HEK293 (cell line): ENCODE results near the gene MLNR.
A peak's percentile ranks its signal among the peaks of the same experiment; 100 is the strongest.

Experiments used
- CTCF ChIA-PET: fragments of 350-600 bp; formaldehyde crosslinking; extraction: SDS; loops from one replicate; lab custom pipeline; 2021; ENCODE audit warnings: antibody characterized with exemption; lab: Yijun Ruan, JAX
- POLR2A ChIA-PET: fragments of 300-600 bp; formaldehyde crosslinking; extraction: SDS; loops from one replicate; lab custom pipeline; 2020; ENCODE audit warnings: antibody characterized with exemption, inconsistent platforms; lab: Yijun Ruan, JAX
- H3K27ac ChIP-seq: fragments of 200-500 bp; sonication (Bioruptor generic); 2 replicates; pipeline ENCODE4 v1.5.1; 2014; ENCODE audit warnings: low read depth, low read length, control low read depth, inconsistent platforms; ENCODE audit errors: extremely low read depth
- H3K36me3 ChIP-seq, 2 experiments: fragments of 200-500 bp in 1 of 2; sonication (Bioruptor generic) in 1 of 2; 1 replicate in 1 of 2; 2 replicates in 1 of 2; pipeline ENCODE4 v1.5.1; 2014 to 2017; ENCODE audit warnings: inconsistent platforms in 2 of 2, low read length in 2 of 2; ENCODE audit not compliant: control insufficient read depth in 2 of 2, insufficient read depth in 1 of 2
- H3K4me1 ChIP-seq: fragments of 200-500 bp; sonication (Bioruptor generic); 2 replicates; pipeline ENCODE4 v1.5.1; 2014; ENCODE audit warnings: mild to moderate bottlenecking, low read length, inconsistent platforms; ENCODE audit not compliant: control insufficient read depth, insufficient read depth
- H3K4me3 ChIP-seq: 2 replicates; pipeline ENCODE4 v1.5.1; 2011; ENCODE audit warnings: low read depth, mild to moderate bottlenecking, control low read depth, low read length, moderate library complexity
- H3K9me3 ChIP-seq: fragments of 200-500 bp; sonication (Bioruptor generic); 2 replicates; pipeline ENCODE4 v1.5.1; 2014; ENCODE audit warnings: low read depth, low read length, inconsistent platforms; ENCODE audit not compliant: control insufficient read depth, insufficient read depth
- PRDM4 ChIP-seq: fragments of 450-650 bp; formaldehyde crosslinking; IDR thresholded peaks from 2 replicates; pipeline ENCODE4 v1.5.1; 2017; ENCODE audit warnings: missing biosample characterization, missing genetic modification characterization
- SETDB1 ChIP-seq: IDR thresholded peaks from one replicate; pipeline ENCODE4 v1.6.1; 2017; ENCODE audit warnings: mild to moderate bottlenecking, low read length, moderate library complexity, mixed read lengths; ENCODE audit not compliant: insufficient read length
- YY1 ChIP-seq: fragments of 450-650 bp; formaldehyde crosslinking; IDR thresholded peaks from 2 replicates; pipeline ENCODE4 v1.5.1; 2018; ENCODE audit warnings: missing biosample characterization, missing genetic modification characterization
- ZBTB17 ChIP-seq: fragments of 450-650 bp; formaldehyde crosslinking; IDR thresholded peaks from 2 replicates; pipeline ENCODE4 v1.5.1; 2016; ENCODE audit warnings: missing biosample characterization, missing genetic modification characterization
- ZBTB48 ChIP-seq: fragments of 450-650 bp; formaldehyde crosslinking; IDR thresholded peaks from 2 replicates; pipeline ENCODE4 v1.5.1; 2016; ENCODE audit warnings: missing biosample characterization, missing genetic modification characterization
- ZNF26 ChIP-seq: fragments of 450-650 bp; formaldehyde crosslinking; IDR thresholded peaks from 2 replicates; pipeline ENCODE4 v1.5.1; 2016; ENCODE audit warnings: missing biosample characterization, missing genetic modification characterization
- ZNF488 ChIP-seq: fragments of 450-650 bp; formaldehyde crosslinking; IDR thresholded peaks from 2 replicates; pipeline ENCODE4 v1.5.1; 2016; ENCODE audit warnings: missing biosample characterization, missing genetic modification characterization
- ZNF747 ChIP-seq: fragments of 450-650 bp; formaldehyde crosslinking; IDR thresholded peaks from 2 replicates; pipeline ENCODE4 v1.5.1; 2016; ENCODE audit warnings: missing biosample characterization, missing genetic modification characterization
- ZNF785 ChIP-seq: fragments of 450-650 bp; formaldehyde crosslinking; IDR thresholded peaks from 2 replicates; pipeline ENCODE4 v1.5.1; 2016; ENCODE audit warnings: missing biosample characterization, missing genetic modification characterization
- ZNF792 ChIP-seq: fragments of 450-650 bp; formaldehyde crosslinking; IDR thresholded peaks from 2 replicates; pipeline ENCODE4 v1.5.1; 2016; ENCODE audit warnings: missing biosample characterization, missing genetic modification characterization

MLNR gene

GRCh38 chr13:49265822-49266221 lies 45.7 kb downstream of the MLNR start:
- no peaks in the 10 kb centered on the region for H3K4me1 ChIP-seq
- TF ChIP-seq ZNF792 (no peak), ZBTB48 (tag by site-specific recombination) (no peak), ZNF785 (no peak), ZBTB17 (tag by site-specific recombination) (peak; percentile 82), ZNF488 (no peak), YY1 (tag by site-specific recombination) (no peak), SETDB1 (no peak), ZNF747 (tag by site-specific recombination) (no peak)
- TF ChIP-seq, all 188 proteins: peak for 1
- H3K36me3 ChIP-seq, result peaks cover 0 to 14% of the 10 kb centered on the region in 2 experiments; a peak in 1 of 3 replicates
- H3K9me3 ChIP-seq, result no peaks in the 10 kb centered on the region
- no peak overlapping the region for H3K4me3 ChIP-seq
- ChIA-PET CTCF (interaction anchor here (0.9 kb wide), 1 partner anchor 14 kb away, joined by 3 read pairs; no protein-coding TSS in a partner anchor), POLR2A (no interaction called here)
- no peak overlapping the region for H3K27ac ChIP-seq

- Histone ChIP-seq H3K4me3 (no peak overlapping the region), H3K27ac (no peak overlapping the region), H3K36me3 (peaks cover 0 to 5% of the 10 kb centered on the region in 2 experiments; a peak in 1 of 3 replicates), H3K9me3 (no peaks in the 10 kb centered on the region), H3K4me1 (no peaks in the 10 kb centered on the region)
- TF ChIP-seq PRDM4 (tag by site-specific recombination) (no peak), ZNF26 (tag by site-specific recombination) (no peak)
- ChIA-PET CTCF (interaction anchor here (0.7 to 1.0 kb wide), 3 partner anchors 10 to 153 kb away, joined by 3 to 4 read pairs (median 3); no protein-coding TSS in a partner anchor), POLR2A (no interaction called here)
Measured at GRCh38 chr13:49271264-49271663, 51.1 kb downstream of the MLNR start.
